Right lobe of liver (tissue), 4 donors: ENCODE results near the gene ARMH3.

Experiments used
- CTCF ChIP-seq, 4 donors: fragments of 200-600 bp in 3 of 4; fragments of 450-650 bp in 1 of 4; IDR thresholded peaks; one replicate each; pipeline versions ENCODE4 v1.5.1 to v1.8.0; 2016 to 2022; ENCODE audit warnings: antibody characterized with exemption in 4 of 4, mild to moderate bottlenecking in 2 of 4
- POLR2A ChIP-seq: fragments of 450-650 bp; IDR thresholded peaks from one replicate; pipeline ENCODE4 v1.6.1; 2017; ENCODE audit warnings: antibody characterized with exemption, mild to moderate bottlenecking
- donor health status: DM: no; HTN: no; CAD: no.
- donor health status: DM: no; HTN: no; CAD: no.
- donor health status: DM: no; HTN: yes; CAD: no.

- TF ChIP-seq CTCF (IDR thresholded peaks at IDR 0.05) (no peak), POLR2A (no peak)
Observed at GRCh38 chr10:102024799-102025198, 31.2 kb downstream of the ARMH3 start.
